B cell (primary cell): ENCODE results near the gene GMPR. TPM values are rescaled to one million over a fixed set of nuclear protein-coding genes. Genes with fewer than 3 reads are reported as not detected.
"Not testable (repeated sequence)": the region's sequence is repeated elsewhere in the genome, so short reads cannot be mapped to it uniquely, and the experiment has no call there.

Source experiments
- ATAC-seq: fragments of 200-7000 bp; cut with Tn5 transposase; one replicate; pipeline ENCODE4 v1.10.0; 2021; ENCODE audit warnings: low read depth, mild to moderate bottlenecking, moderate number of reproducible peaks, moderate library complexity
- CTCF ChIA-PET: fragments of 350-600 bp; sonication (Branson Sonifier 250); formaldehyde crosslinking; loops from one replicate; lab custom pipeline; 2021; ENCODE audit warnings: antibody characterized with exemption, inconsistent platforms; lab: Charles Lee
- POLR2A ChIA-PET: fragments of 350-600 bp; sonication (Branson Sonifier 250); formaldehyde crosslinking; loops from one replicate; lab custom pipeline; 2021; ENCODE audit warnings: antibody characterized with exemption; lab: Charles Lee
- DNase-seq: peaks from one replicate; pipeline ENCODE4 v3.0.0; 2013
- H2AFZ ChIP-seq: 2 replicates; pipeline ENCODE4 v1.6.1; 2012; ENCODE audit warnings: mild to moderate bottlenecking, low read depth, low read length; ENCODE audit not compliant: insufficient read depth, poor library complexity, severe bottlenecking
- H3K27ac ChIP-seq, 2 donors: 1 replicate in 1 of 2; 2 replicates in 1 of 2; pipeline ENCODE4 v1.5.1; 2012 to 2013; ENCODE audit warnings: low read length in 2 of 2, mild to moderate bottlenecking in 2 of 2, moderate library complexity in 1 of 2
- H3K27me3 ChIP-seq, 4 experiments: fragments of 200-600 bp in 1 of 4; sonication (generic) in 1 of 4; replicated peaks in 1 of 4; 1 replicate in 2 of 4; 2 replicates in 2 of 4; pipeline versions ENCODE4 v1.6.1 to v1.7.0; 2013 to 2016; ENCODE audit warnings: low read length in 3 of 4, mild to moderate bottlenecking in 2 of 4, mixed read lengths in 1 of 4, moderate library complexity in 1 of 4; ENCODE audit not compliant: insufficient read depth in 4 of 4, control insufficient read depth in 3 of 4; ENCODE audit errors: control extremely low read depth in 1 of 4
- H3K36me3 ChIP-seq, 2 experiments: replicated peaks in 1 of 2; 1 replicate in 1 of 2; 2 replicates in 1 of 2; pipeline versions ENCODE4 v1.6.1 to v1.7.1; 2013; ENCODE audit warnings: low read length in 1 of 2; ENCODE audit not compliant: insufficient read depth in 2 of 2, control insufficient read depth in 1 of 2; ENCODE audit errors: control extremely low read depth in 1 of 2, extremely low read depth in 1 of 2
- H3K4me1 ChIP-seq, 2 donors: fragments of 200-600 bp in 1 of 2; sonication (generic) in 1 of 2; 1 replicate in 1 of 2; 2 replicates in 1 of 2; pipeline versions ENCODE4 v1.5.1 to v1.6.1; 2013 to 2017; ENCODE audit warnings: low read length in 2 of 2; ENCODE audit not compliant: control insufficient read depth in 2 of 2, insufficient read depth in 2 of 2
- H3K4me2 ChIP-seq: replicated peaks from 2 replicates; pipeline ENCODE3; 2012; ENCODE audit warnings: mild to moderate bottlenecking, low read depth, low read length; ENCODE audit not compliant: poor library complexity, severe bottlenecking
- H3K4me3 ChIP-seq, 5 experiments: fragments of 200-600 bp in 1 of 5; sonication (generic) in 1 of 5; 1 replicate in 3 of 5; 2 replicates in 2 of 5; pipeline versions ENCODE4 v1.5.1 to v1.7.0; 2011 to 2016; ENCODE audit warnings: low read length in 4 of 5, mild to moderate bottlenecking in 4 of 5, low read depth in 2 of 5, control low read depth in 1 of 5, moderate library complexity in 1 of 5; ENCODE audit not compliant: insufficient read depth in 1 of 5; ENCODE audit errors: control extremely low read depth in 1 of 5, extremely low read depth in 1 of 5
- H3K79me2 ChIP-seq: fragments of 200-600 bp; sonication (generic); one replicate; pipeline ENCODE4 v1.6.0; 2016; ENCODE audit warnings: low read length; ENCODE audit not compliant: control insufficient read depth, insufficient read depth
- H3K9ac ChIP-seq: fragments of 200-600 bp; sonication (generic); 2 replicates; pipeline ENCODE4 v1.6.1; 2017; ENCODE audit warnings: mild to moderate bottlenecking, low read length, moderate library complexity
- H3K9me3 ChIP-seq, 3 donors: one replicate each; pipeline versions ENCODE4 v1.6.1 to v1.7.1; 2013; ENCODE audit warnings: low read length in 2 of 3; ENCODE audit not compliant: control insufficient read depth in 2 of 3, insufficient read depth in 1 of 3; ENCODE audit errors: control extremely low read depth in 1 of 3
- H4K20me1 ChIP-seq: 2 replicates; pipeline ENCODE4 v1.6.0; 2012; ENCODE audit warnings: mild to moderate bottlenecking, low read length; ENCODE audit not compliant: insufficient read depth, control insufficient read depth, poor library complexity, severe bottlenecking
- H3K27ac Mint-ChIP-seq: one replicate; pipeline ENCODE4 v1.8.0; 2021; ENCODE audit warnings: mixed read lengths
- H3K27me3 Mint-ChIP-seq: one replicate; pipeline ENCODE4 v1.8.0; 2021; ENCODE audit warnings: mixed read lengths
- H3K4me1 Mint-ChIP-seq: one replicate; pipeline ENCODE4 v1.8.0; 2021; ENCODE audit warnings: mixed read lengths
- H3K4me3 Mint-ChIP-seq: one replicate; pipeline ENCODE4 v1.8.0; 2021; ENCODE audit warnings: mixed read lengths
- H3K9me3 Mint-ChIP-seq: one replicate; pipeline ENCODE4 v1.8.0; 2022; ENCODE audit warnings: mixed read lengths; ENCODE audit not compliant: insufficient read depth
- EZH2 ChIP-seq: IDR thresholded peaks from 2 replicates; pipeline ENCODE4 v1.6.1; 2012; ENCODE audit warnings: borderline replicate concordance, low read depth, mild to moderate bottlenecking, moderate library complexity, low read length; ENCODE audit not compliant: insufficient read depth, poor library complexity, severe bottlenecking
- WGBS: methylation state at CpG from one replicate; pipeline ENCODE4 v1.1.5; 2013; ENCODE audit warnings: missing lambda C conversion rate; ENCODE audit not compliant: insufficient coverage; 5-methylcytosine and 5-hydroxymethylcytosine counted together
- intact Hi-C: fragments of 100-400 bp; cut with micrococcal nuclease; formaldehyde crosslinking; loops from one replicate; pipeline ENCODE4 v1.10.0; 2022
- polyA plus RNA-seq: library from polyadenylated mRNA; depleted of rRNA; stranded (reverse); fragments of >200 nt; gene quantifications from 2 replicates; pipeline ENCODE4 v1.2.3, GENCODE V29; 2012
- total RNA-seq, 2 donors: library from RNA; stranded (reverse); fragments of 120-200 nt in 1 of 2; gene quantifications; 1 replicate in 1 of 2; 2 replicates in 1 of 2; pipeline versions ENCODE4 v1.2.3 to v1.2.4, GENCODE V29; 2013 to 2022
- TF ChIP-seq, protein P1 (sequence below): fragments of 200-600 bp; IDR thresholded peaks from one replicate; pipeline ENCODE4 v1.8.0; 2022; ENCODE audit warnings: antibody characterized with exemption, mild to moderate bottlenecking

The GMPR gene
- total and polyA plus RNA-seq, 2 donors (not counting 1 experiment from before 2014, with no cell fraction given) = 0.82 TPM; not detected in 1

DNA sequence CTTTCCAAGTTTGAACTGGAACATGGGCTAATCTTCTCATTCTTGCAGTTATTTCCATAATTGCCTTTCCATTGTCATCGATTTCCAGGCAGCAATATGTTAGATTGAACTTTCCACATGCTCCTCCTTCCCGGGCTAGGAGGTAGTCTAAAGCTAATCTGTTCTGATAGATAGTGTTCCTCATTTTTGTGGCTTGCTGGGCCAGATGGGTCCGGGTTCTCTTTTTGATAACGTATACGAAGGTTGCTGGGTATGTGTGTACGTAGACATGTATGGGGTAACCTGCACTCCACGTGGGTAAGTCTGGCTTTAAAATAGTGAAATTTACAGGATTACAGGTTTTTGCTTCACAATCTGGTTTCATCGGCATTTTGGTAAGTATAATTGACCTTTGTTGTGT lies 14.0 kb upstream of the GMPR start:
- H3K27ac ChIP-seq = no peak overlapping the region
- no peaks in the 10 kb centered on the region for H3K79me2 ChIP-seq
- H3K27ac Mint-ChIP-seq = no peak overlapping the region
- peaks cover 0 to 4% (median 3%) of the 10 kb centered on the region in 3 donors for H3K9me3 ChIP-seq
- ATAC-seq = no peak
- no peaks in the 10 kb centered on the region for H4K20me1 ChIP-seq
- H2AFZ ChIP-seq = no peak overlapping the region
- intact Hi-C loops = no loop called here
- no peak overlapping the region for H3K4me3 ChIP-seq
- H3K36me3 ChIP-seq = no peaks in the 10 kb centered on the region
- H3K4me3 Mint-ChIP-seq = no peak overlapping the region
- 21% methylated on average over 6 of the region's 8 CpGs for WGBS
- TF ChIP-seq EZH2 = no peak
- TF ChIP-seq, protein P1, sequence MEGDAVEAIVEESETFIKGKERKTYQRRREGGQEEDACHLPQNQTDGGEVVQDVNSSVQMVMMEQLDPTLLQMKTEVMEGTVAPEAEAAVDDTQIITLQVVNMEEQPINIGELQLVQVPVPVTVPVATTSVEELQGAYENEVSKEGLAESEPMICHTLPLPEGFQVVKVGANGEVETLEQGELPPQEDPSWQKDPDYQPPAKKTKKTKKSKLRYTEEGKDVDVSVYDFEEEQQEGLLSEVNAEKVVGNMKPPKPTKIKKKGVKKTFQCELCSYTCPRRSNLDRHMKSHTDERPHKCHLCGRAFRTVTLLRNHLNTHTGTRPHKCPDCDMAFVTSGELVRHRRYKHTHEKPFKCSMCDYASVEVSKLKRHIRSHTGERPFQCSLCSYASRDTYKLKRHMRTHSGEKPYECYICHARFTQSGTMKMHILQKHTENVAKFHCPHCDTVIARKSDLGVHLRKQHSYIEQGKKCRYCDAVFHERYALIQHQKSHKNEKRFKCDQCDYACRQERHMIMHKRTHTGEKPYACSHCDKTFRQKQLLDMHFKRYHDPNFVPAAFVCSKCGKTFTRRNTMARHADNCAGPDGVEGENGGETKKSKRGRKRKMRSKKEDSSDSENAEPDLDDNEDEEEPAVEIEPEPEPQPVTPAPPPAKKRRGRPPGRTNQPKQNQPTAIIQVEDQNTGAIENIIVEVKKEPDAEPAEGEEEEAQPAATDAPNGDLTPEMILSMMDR = no peak
- ChIA-PET CTCF (no interaction called here), POLR2A (no interaction called here)
- peaks cover 7% of the 10 kb centered on the region for H3K27me3 Mint-ChIP-seq
- H3K9ac ChIP-seq = no peak overlapping the region
- no peak for DNase-seq
- no peak overlapping the region for H3K4me2 ChIP-seq
- no peaks in the 10 kb centered on the region for H3K4me1 Mint-ChIP-seq
- no peaks in the 10 kb centered on the region for H3K9me3 Mint-ChIP-seq
- H3K4me1 ChIP-seq = peaks cover 0 to 3% of the 10 kb centered on the region in 2 donors
- H3K27me3 ChIP-seq = peaks cover 0 to 10% (median 0%) of the 10 kb centered on the region in 4 experiments

DNA sequence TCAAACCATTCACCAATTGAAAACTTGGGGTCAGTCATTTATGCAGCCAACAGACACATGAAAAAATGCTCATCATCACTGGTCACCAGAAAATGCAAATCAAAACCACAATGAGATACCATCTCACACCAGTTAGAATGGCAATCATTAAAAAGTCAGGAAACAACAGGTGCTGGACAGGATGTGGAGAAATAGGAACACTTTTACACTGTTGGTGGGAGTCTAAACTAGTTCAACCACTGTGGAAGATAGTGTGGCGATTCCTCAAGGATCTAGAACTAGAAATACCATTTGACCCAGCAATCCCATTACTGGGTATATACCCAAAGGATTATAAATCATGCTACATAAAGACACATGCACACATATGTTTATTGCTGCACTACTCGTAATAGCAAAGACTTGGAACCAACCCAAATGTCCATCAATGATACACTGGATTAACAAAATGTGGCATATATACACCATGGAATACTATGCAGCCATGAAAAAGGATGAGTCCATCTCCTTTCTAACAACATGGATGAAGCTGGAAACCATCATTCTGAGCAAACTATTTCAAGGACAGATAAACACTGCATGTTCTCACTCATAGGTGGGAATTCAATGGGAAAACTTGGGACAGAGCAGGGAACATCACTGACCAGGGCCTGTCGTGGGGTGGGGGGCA lies 13.2 kb upstream of the GMPR start:
- H3K27ac ChIP-seq, intact Hi-C loops, H3K4me3 ChIP-seq, H3K27me3 Mint-ChIP-seq, H2AFZ ChIP-seq, H3K4me1 Mint-ChIP-seq, H4K20me1 ChIP-seq, DNase-seq, H3K9me3 Mint-ChIP-seq, H3K4me2 ChIP-seq, H3K4me3 Mint-ChIP-seq, H3K9me3 ChIP-seq, ATAC-seq, H3K27ac Mint-ChIP-seq, H3K9ac ChIP-seq, H3K36me3 ChIP-seq, POLR2A ChIA-PET, H3K79me2 ChIP-seq, H3K4me1 ChIP-seq, CTCF ChIA-PET: not testable (repeated sequence)
- WGBS = no CpG with 5 or more reads among the region's 3 CpGs
- H3K27me3 ChIP-seq = peaks cover 0 to 18% (median 4%) of the 10 kb centered on the region in 4 experiments

DNA sequence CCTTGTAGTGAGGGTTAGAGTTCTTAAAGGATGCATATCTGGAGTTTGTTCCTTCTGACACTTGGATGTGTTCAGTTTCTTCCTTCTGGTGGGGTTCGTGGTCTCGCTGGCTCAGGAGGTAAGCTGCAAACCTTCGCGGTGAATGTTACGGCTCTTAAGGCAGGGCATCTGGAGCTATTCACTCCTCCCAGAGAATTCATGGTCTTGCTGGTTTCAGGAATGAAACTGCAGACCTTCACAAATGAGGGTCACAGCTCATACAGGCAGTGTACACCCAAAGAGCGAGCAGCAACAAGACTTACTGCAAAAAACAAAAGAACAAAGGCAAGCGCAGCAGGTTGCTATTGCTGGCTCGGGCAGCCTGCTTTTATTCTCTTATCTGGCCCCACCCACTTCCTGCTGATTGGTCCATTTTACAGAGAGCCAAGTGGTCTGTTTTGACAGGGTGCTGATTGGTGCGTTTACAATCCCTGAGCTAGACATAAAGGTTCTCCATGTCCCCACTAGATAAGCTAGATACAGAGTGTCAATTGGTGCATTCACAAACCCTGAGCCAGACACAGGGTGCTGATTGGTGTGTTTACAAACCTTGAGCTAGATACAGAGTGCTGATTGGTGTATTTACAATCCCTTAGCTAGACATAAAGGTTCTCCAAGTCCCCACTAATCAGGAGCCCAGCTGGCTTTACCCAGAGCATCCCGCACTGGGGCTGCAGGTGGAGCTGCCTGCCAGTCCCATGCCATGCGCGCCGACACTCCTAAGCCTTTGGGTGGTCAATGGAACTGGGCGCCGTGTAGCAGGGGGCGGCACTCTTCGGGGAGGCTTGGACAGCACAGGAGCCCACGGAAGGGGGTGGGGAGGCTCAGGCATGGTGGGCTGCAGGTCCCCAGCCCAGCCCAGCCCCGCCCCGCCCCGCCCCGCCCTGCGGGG lies 12.0 kb upstream of the GMPR start:
- peaks cover 0 to 20% (median 8%) of the 10 kb centered on the region in 4 experiments for H3K27me3 ChIP-seq
- H3K27ac Mint-ChIP-seq, H3K27ac ChIP-seq, H3K4me1 ChIP-seq, H3K27me3 Mint-ChIP-seq, H2AFZ ChIP-seq, ATAC-seq, POLR2A ChIA-PET, H4K20me1 ChIP-seq, DNase-seq, H3K4me1 Mint-ChIP-seq, H3K79me2 ChIP-seq, intact Hi-C loops, H3K9me3 ChIP-seq, H3K9me3 Mint-ChIP-seq, H3K4me2 ChIP-seq, H3K4me3 ChIP-seq, H3K4me3 Mint-ChIP-seq, H3K9ac ChIP-seq, H3K36me3 ChIP-seq: not testable (repeated sequence)
- 96% methylated on average over 12 of the region's 23 CpGs for WGBS
- CTCF ChIA-PET = interaction anchor here (1.3 kb wide), 1 partner anchor 20 kb away, joined by 3 read pairs; no protein-coding TSS in a partner anchor
